ENCODE results near the gene TNFRSF1B. TPM values are rescaled to one million over a fixed set of nuclear protein-coding genes. Genes with fewer than 3 reads are reported as not detected.

TNFRSF1B gene
- total RNA-seq, 3 donors from 2014 or later (not counting 1 experiment from before 2014, with no cell fraction given) = 152 to 173 (median 172) TPM

GRCh38 chr1:12136916-12137610 is 29.7 kb upstream of the TNFRSF1B start:
- WGBS (ENCODE audit: insufficient coverage) = 77% methylated on average over 7 of the region's 8 CpGs
- intact Hi-C loops (cut with micrococcal nuclease) = no loop called here
- Mint-ChIP-seq H3K36me3 (no peaks in the 10 kb centered on the region), H3K27me3 (ENCODE audit: low read depth in 2 of 2) (no peaks in the 10 kb centered on the region), H3K4me3 (no peak overlapping the region), H3K27ac (no peak overlapping the region), H3K4me1 (peaks cover 15 to 27% of the 10 kb centered on the region in 2 donors), H3K9me3 (no peaks in the 10 kb centered on the region)
- no peak for DNase-seq
- Histone ChIP-seq H3K4me1 (ENCODE audit: control insufficient read depth, insufficient read depth, low read length) (peaks cover 44% of the 10 kb centered on the region), H3K27me3 (ENCODE audit: control insufficient read depth, insufficient read depth, low read length) (no peaks in the 10 kb centered on the region), H3K27ac (ENCODE audit: low read length) (no peak overlapping the region), H3K9me3 (ENCODE audit: control insufficient read depth, insufficient read depth, low read length) (no peaks in the 10 kb centered on the region), H3K4me3 (ENCODE audit: low read length) (no peak overlapping the region), H3K36me3 (ENCODE audit: control insufficient read depth, insufficient read depth, low read length) (no peaks in the 10 kb centered on the region)
- no peak for ATAC-seq
- TF ChIP-seq CTCF (IDR thresholded peaks at IDR 0.05) = no peak

GRCh38 chr1:12138196-12139168 is 28.3 kb upstream of the TNFRSF1B start:
- H3K4me3 ChIP-seq (ENCODE audit: low read length) = no peak overlapping the region
- H3K4me1 Mint-ChIP-seq = peaks cover 10 to 28% of the 10 kb centered on the region in 2 donors
- no peaks in the 10 kb centered on the region for H3K27me3 Mint-ChIP-seq (ENCODE audit: low read depth in 2 of 2)
- H3K36me3 ChIP-seq (ENCODE audit: control insufficient read depth, insufficient read depth, low read length) = no peaks in the 10 kb centered on the region
- no peak overlapping the region for H3K4me3 Mint-ChIP-seq
- intact Hi-C loops (cut with micrococcal nuclease) = no loop called here
- peaks cover 44% of the 10 kb centered on the region for H3K4me1 ChIP-seq (ENCODE audit: control insufficient read depth, insufficient read depth, low read length)
- 84% methylated on average over 31 of the region's 31 CpGs for WGBS (ENCODE audit: insufficient coverage)
- H3K27me3 ChIP-seq (ENCODE audit: control insufficient read depth, insufficient read depth, low read length) = no peaks in the 10 kb centered on the region
- H3K27ac Mint-ChIP-seq = no peak overlapping the region
- H3K9me3 ChIP-seq (ENCODE audit: control insufficient read depth, insufficient read depth, low read length) = no peaks in the 10 kb centered on the region
- H3K36me3 Mint-ChIP-seq = no peaks in the 10 kb centered on the region
- no peak for ATAC-seq
- no peak for DNase-seq
- TF ChIP-seq CTCF (IDR thresholded peaks at IDR 0.05) = no peak
- no peak overlapping the region for H3K27ac ChIP-seq (ENCODE audit: low read length)
- no peaks in the 10 kb centered on the region for H3K9me3 Mint-ChIP-seq

GRCh38 chr1:12140016-12140415 is 26.8 kb upstream of the TNFRSF1B start:
- no peaks in the 10 kb centered on the region for H3K9me3 ChIP-seq (ENCODE audit: control insufficient read depth, insufficient read depth, low read length)
- Mint-ChIP-seq H3K36me3 (no peaks in the 10 kb centered on the region), H3K27ac (peak overlapping the region in 1 of 2 donors; percentile 47), H3K4me3 (no peak overlapping the region), H3K4me1 (peaks cover 10 to 21% of the 10 kb centered on the region in 2 donors), H3K9me3 (no peaks in the 10 kb centered on the region), H3K27me3 (ENCODE audit: low read depth in 2 of 2) (no peaks in the 10 kb centered on the region)
- H3K36me3 ChIP-seq (ENCODE audit: control insufficient read depth, insufficient read depth, low read length) = no peaks in the 10 kb centered on the region
- DNase-seq (no peak), ATAC-seq (no peak)
- peaks cover 46% of the 10 kb centered on the region for H3K4me1 ChIP-seq (ENCODE audit: control insufficient read depth, insufficient read depth, low read length)
- no peaks in the 10 kb centered on the region for H3K27me3 ChIP-seq (ENCODE audit: control insufficient read depth, insufficient read depth, low read length)
- H3K27ac ChIP-seq (ENCODE audit: low read length) = no peak overlapping the region
- H3K4me3 ChIP-seq (ENCODE audit: low read length) = no peak overlapping the region
- WGBS (ENCODE audit: insufficient coverage) = 97% methylated on average over 3 of the region's 4 CpGs
- intact Hi-C loops (cut with micrococcal nuclease) = no loop called here
- TF ChIP-seq CTCF (IDR thresholded peaks at IDR 0.05) = no peak
